NOMO-1 (cell line): ENCODE data around the gene ALDH7A1.
A peak's percentile ranks its signal among the peaks of the same experiment; 100 is the strongest.
"Not testable (repeated sequence)": the region's sequence is repeated elsewhere in the genome, so short reads cannot be mapped to it uniquely, and the experiment has no call there.

Experiments used
- DNase-seq, 2 experiments: peaks; one replicate each; lab custom pipeline; 2025; ENCODE audit not compliant: unreplicated experiment in 2 of 2; lab: John Stamatoyannopoulos, UW

ALDH7A1 gene

DNA sequence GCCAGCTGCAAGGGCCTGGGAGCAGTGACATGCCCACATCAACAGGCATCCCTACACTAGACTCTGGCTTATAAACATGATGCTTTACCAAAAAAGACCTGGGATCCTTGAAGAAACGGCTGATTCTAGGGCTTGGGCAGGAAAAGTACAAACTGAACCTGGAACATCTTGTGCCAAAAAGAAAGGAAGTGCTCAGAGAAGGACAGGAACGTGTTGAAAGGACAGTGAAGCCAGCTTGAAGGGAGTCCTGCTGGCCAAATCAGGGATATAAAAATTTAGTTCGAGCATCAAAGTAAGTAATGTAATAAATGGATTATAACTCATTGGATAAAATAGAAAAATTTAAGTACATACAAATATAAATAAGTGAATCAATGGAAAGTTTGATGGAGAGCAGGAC is 58.1 kb downstream of the ALDH7A1 start:
- no peak for DNase-seq

DNA sequence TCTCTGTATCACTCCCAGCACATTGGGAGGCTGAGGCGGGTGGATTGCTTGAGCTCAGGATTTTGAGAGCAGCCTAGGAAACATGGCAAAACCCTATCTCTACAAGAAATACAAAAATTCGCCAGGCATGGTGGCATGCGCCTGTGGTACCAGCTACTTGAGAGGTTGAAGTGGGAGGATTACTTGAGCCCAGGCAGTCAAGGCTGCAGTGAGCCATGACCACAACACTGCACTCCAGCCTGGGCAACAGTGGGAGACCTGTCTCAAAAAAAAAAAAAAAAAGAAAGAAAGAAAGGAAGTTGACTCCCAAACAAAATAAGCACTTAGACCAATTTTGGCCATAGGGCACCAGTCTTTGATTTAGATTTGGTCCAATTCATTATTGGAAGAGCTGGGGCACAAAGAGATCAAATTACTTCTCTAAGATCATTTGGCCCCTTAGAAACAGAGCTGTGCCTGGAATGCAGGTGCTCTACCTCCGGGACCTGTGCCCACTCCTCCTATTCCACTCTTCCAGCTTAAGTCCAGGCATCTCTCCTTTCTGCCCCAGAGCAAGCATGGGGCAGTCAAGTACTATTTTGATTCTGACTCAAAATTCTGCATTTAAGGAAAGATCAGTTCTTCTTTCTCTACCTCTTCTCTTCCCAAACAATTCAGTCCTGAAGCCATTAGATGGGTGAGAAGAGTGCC is 59.0 kb downstream of the ALDH7A1 start:
- no peak for DNase-seq

DNA sequence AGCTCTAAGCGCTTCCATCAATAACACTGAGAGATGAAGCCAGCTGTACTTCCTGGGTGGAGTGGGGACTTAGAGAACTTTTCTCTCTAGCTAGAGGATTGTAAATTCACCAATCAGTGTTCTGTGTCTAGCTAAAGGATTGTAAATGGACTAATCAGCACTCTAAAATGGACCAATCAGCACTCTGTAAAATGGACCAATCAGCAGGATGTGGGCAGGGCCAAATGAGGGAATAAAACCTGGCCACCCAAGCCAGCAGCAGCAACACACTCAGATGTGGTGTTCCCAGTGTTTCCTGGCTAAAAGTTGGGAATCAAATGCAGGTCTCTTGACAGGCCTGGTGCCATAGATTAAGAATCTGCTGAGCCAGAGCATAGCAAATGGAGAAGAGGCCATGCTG is 60.5 kb downstream of the ALDH7A1 start:
- no peak for DNase-seq

DNA sequence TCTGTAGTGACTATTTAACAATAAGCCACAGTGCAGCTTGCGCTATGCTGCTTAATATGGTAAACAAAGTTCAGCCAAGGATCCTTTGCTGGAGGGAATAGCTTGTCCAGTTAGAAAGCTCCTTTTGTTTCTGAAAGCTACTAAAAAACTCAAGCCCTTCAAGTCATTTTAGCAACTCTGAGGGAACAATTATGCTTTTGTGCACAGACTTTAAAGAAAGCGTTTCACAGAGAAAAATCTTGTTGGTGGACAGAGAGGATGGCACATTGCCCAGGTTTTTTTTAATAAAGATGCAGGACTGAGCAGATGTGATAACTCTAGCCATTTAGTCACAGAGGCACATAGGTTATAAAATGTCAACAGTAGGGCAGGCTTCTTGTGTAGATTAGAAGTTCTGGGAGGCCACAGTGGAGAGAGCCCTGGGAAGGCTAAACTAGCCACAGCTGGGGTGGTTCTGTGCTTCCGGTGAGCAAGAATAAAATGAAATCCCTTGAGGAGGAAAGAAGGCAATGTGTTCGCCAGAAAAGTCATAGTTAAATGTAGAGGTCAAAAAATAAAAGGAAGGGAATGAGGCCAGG is 63.4 kb downstream of the ALDH7A1 start:
- no peak for DNase-seq

DNA sequence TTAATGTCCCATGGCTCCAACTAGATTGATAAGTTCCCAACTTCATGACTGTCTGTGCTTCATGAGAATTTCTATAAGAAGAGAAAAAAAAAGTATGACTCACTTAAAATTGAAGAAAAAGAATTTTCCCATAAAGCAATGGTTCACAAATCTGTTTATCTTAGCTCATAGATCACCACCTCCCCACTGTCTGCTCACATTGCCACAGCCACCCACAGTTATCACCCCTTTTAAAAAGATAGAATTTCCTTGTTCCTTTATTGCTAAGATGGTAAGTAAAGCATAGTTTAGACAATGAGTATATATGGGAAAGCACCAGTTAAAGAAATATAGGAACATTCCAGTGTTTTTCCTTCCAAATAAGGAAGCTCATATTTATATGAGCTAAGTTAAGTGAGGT is 67.1 kb downstream of the ALDH7A1 start:
- DNase-seq = no peak

DNA sequence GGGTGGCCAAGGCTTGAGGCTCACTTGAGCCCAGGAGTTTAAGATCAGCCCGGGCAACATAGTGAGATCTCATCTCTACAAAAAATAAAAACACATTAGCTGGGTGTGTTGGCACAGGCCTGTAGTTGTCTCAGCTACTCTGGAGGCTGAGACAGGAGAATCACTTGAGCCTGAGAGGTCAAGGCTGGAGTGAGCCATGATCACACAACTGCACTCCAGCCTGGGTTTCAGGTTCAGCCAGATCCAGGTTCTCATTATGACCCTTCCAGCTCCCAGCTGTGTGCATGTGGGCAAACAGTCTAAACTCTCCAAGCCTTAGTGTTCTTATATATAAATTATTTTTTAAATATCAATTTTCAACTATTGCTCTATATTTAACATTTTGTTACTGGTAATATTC is 67.9 kb downstream of the ALDH7A1 start:
- DNase-seq = no peak

DNA sequence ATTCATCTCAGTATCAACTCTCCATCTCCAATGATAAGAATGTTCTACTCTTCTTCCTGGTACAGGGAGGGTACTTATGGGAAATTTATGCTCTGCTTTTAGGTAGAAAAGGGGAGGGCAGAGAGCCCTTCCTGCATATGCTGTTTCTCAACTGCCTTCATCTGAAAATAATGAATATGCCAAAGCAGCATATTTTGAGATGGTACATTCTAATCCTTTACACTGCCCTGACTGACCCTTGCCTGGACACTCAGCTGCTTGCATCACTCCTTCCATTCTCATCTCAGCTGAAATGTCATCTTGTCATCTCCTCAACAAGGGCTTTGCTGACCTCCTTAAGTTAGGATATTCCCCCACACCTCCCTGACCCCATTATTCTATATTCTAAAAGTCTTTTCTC is 68.5 kb downstream of the ALDH7A1 start:
- DNase-seq = no peak

DNA sequence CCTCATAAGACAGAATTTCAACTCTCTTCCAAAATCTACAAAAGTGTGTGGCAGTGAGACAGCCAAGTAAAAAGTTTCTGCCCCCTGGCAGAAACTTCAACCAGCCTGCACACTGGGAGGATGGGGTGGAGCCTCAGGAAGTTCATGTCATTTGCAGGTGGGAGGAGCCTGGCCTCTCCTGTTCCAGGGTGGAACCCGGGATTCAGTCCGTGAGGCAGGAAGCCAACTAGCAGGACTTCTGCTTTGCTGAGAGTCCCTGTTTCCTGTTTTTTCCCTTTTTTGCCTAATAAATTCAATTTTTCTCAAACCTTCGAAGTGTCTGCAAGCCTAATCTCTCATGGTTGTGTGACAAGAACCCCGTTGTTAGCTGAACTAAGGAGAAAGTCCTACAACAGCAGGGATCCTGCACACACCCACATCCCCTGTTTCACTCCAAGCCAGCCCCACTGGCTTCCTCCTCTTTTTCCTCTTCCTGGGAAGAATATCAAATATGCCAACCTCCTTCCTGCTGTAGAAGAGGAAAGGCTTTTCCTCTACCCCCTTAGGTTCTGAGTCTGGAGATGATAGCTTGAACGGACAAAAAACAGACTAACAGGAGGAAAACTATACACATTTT is 69.3 kb downstream of the ALDH7A1 start:
- no peak for DNase-seq

DNA sequence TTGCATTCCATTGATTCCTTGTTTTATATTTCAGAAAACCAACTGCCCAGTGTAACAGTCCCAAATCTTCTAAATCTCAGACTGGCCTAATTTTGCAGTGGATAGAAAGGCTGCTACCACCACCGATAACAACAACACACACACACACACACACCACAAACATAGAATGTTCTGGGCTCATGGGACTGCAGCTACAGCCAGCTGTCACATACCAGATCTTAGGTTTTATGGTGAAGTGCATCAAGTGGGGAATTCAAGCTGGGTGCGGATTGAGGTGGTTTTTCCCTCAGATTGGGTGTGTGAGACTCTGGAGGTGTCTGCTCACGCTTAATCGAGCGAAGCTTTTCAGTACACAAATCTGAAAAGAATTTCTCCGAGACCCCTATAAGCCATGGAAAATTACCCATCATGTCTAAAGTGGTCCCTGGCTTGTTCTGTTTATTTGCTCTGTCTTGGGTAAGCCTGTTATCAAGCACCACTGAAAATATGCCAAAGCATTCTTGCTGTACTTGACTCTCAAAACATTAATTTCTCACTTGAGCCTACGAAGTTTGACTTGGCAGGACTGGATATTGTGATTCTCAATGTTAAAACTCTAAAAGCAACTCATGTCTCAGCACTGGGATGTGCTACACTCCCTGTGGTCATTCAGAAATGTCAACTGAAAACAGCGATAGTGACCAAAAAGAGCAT is 71.1 kb downstream of the ALDH7A1 start:
- DNase-seq = no peak

DNA sequence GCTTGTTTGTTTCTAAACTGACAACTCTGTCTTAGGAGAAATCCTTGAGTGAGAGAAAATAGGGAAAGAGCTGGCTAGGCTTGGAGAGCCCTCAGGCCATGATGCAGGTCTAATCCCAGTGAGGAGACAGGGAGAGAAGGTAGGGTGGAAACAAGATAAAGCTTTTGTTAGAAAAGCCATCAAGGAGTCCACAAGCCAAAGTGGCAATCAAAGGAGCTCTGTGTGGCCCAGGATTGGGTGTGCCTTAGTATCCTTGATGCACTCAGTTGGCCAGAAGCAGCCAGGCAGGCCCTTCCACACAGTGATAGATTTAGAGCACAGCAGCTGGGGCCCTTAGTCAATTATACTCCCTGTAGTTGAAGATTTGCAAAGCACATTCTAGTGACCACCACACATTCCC is 73.9 kb downstream of the ALDH7A1 start:
- DNase-seq = no peak

DNA sequence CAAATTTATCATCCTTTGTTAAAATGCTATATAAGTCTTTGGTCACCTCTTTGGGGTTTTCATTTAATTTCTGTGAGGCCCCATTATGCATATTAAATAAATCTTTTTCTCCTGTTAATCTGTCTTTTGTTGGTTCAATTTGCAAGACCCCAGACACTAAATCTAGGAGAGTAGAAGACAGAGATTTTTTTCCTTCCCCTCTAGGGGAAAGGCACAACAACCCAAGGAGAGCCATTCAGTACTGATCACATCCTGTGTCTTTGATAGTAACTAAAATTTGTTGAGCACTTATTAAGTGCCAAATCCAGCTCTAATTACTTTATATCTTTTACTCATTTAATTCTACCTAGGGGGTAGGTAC is 74.4 kb downstream of the ALDH7A1 start:
- no peak for DNase-seq

DNA sequence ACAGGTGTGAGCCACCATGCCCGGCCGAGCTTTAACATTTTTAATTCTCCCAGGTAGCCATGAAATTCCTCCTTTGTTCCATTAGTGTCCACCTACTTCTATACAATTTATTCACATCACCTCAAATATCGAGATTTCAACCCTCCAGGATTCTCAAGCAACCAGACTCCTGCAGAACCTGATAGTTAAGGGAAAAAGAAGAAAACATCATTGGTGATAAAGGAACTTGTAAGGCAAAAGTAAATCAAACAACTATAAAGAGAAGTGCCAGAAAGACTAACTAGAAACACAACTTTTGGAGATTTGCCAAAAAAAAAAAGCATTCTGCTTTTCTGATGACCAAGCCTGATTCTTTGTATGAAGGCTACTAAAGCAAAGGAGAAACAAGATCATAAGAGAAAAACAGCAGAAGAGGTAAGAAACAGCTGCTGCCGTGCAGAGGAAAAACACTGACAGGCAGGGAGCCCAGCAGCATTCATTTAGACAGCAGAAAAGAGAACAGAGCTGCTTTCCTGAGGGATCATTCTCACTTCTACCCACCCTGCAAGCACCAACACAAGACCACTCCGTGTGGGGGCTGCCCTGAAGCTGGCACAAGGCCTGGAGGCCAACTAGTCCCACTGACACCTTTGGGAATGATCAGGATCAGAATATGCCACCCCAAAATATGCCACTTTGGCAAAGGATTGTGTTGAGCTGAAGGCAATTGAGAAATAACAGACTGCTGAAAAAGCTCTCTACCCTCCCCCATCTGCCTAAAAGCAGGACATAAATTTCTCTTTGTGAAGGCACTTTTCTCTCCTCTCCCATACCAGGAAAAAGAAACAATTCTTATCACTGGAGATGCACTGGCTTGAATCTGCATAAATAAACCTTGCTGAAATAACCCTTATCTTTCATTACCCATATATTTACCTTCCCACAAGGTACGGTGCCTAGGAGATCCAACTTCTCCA is 75.1 kb downstream of the ALDH7A1 start:
- peak; percentile 8 for DNase-seq

DNA sequence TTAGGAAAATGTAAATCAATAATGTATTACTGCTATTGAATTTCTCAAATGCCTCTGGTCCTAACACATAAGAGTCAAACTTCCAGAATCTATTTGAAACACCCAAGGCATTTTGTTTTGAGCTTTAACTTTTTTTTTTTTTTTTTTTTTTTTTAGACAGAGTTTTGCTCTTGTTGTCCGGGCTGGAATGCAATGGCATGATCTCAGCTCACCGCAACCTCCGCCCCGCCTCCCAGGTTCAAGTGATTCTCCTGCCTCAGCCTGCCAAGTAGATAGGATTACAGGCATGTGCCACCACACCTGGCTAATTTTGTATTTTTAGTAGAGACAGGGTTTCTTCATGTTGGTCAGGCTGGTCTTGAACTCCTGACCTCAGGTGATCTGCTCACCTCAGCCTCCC is 75.8 kb downstream of the ALDH7A1 start:
- not testable (repeated sequence) for DNase-seq

DNA sequence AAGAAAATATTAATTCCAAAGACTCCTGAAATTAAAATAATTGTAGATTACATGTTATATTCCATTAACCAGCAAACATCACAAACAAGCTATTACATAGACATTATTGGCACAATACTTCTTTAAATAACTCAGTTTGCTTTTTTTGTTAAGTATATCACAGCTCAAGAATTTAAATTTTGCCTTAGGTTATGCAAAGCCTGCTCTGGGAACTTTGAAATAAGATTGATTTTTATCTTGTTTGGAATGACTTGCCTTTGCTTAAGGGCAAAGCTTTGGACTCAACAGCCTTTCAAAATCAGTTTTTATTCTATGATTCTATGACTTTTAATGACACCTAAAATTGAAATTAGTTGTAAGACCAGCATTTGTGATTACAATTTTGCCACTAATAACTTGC is 78.2 kb downstream of the ALDH7A1 start:
- DNase-seq = no peak

DNA sequence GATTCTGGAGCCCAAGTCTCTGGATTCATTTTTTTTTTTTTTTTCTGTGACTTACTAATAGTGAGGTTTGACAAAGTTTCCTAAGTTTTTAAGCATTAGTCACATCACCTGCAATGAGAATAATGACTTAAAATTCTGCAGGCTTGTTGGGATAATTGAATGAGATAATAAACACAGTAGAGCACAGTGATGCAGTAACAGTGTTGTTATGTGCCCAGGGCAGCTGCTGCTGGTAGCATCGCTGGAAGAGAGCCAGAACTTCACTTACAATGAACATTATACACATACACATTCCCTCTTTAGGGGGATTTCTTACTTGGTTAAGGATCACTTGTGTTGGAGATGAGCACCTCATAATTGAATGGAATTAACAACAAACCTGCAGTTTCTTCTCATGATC is 78.9 kb downstream of the ALDH7A1 start:
- no peak for DNase-seq

DNA sequence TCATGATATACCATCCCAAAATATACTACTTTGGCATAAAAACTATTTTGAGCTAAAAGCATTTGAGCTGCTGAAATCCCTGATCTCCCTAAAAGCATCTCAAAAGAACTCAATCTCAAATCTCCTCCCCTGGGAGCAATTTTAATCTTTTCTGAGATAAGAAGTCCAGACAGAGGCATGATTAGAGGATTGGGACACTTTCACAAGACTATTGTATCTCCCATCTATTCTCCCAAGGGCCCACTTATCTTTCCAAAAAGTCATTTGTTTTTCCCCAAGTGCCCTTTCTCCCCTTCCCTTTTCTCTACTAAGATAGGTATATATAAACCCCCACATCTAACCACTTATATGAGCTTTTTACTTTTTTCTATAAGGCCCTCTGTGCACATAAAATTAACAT is 79.7 kb downstream of the ALDH7A1 start:
- no peak for DNase-seq

DNA sequence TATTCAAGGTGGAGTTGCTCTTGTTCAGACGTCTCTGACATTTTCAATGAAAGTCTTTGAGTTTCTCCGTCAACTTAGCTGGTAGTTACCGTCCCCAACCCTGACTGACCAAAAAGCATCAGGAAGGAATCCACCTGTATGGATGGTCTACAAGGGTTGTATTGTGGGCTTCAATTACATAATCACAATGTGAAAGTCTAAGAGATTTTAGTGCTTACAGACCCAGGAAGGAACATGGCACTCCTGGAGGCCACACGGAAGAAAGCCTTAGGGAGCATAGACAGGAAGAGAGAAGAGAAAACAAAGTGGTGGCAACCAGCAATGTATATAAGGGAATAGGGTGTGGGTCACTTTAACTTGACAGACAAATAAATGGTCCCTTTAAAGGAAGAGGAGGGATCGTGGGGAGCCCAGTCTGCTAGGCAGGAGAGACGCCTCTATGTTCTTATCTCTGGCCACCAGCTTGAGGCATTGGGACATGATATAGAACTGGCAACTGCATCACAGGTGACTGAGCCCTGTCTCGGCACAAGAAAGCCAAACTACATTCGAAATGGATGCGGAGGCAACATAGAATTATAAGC is 80.4 kb downstream of the ALDH7A1 start:
- no peak for DNase-seq

DNA sequence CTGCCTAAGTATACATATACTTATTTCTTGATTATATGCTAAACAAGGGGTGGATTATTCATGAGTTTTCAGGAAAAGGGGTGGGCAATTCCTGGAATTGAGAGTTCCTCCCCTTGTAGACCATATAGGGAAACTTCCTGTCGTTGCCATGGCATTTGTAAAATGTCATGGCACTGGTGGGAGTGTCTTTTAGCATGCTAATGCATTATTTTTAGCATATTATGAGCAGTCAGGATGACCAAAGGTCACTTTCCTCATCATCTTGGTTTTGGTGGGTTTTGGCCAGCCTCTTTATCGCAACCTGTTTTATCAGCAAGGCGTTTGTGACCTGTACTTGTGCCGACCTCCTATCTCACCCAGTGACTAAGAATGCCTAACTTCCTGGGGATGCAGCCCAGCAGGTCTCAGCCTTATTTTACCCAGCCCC is 80.9 kb downstream of the ALDH7A1 start:
- DNase-seq = no peak

DNA sequence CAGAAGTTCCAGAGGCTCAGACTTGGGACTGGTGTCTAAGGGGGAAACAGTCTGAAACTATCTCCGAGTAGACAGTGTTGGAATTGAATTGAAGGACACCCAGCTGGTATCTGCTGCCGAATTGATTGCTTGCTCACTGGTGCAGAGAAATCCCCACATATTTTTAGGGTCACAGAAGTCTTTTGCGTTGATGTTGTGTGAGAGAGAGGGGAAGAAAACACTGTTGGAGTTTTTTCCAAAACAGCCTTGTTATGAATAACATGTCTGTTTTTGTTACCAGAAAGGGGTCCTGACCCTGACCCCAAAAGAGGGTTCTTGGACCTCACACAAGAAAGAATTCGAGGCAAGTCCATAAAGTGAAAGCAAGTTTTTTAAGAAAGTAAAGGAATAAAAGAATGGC is 81.3 kb downstream of the ALDH7A1 start:
- DNase-seq = no peak

DNA sequence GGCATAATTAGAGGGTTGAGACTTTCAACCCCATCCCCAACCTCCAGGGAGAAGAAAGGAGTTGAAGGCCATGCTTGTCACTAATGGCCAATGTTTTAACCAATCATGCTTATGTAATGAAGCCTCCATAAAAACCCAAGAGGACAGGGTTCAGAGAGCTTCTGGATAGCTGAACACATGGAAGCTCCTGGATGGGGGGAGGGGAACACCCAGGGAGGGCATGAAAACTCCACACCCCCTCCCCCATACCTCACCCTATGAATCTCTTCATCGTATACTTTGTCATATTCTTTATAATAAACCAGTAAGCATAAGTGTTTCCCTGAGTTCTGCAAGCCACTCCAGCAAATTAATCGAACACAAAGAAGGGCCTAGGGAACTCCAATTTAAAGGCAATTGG is 81.7 kb downstream of the ALDH7A1 start:
- DNase-seq = no peak
